ENCODE results near the gene SNX22.
"Not testable (repeated sequence)": the region's sequence is repeated elsewhere in the genome, so short reads cannot be mapped to it uniquely, and the experiment has no call there.

SNX22 gene

GRCh38 chr15:64151727-64152506, at the start of gene SNX22:
Gene SNX22 (plus strand): TSS chr15:64151731. CDS start chr15:64151776, 45 bp downstream.
- FAIRE-seq = no peak

DNA sequence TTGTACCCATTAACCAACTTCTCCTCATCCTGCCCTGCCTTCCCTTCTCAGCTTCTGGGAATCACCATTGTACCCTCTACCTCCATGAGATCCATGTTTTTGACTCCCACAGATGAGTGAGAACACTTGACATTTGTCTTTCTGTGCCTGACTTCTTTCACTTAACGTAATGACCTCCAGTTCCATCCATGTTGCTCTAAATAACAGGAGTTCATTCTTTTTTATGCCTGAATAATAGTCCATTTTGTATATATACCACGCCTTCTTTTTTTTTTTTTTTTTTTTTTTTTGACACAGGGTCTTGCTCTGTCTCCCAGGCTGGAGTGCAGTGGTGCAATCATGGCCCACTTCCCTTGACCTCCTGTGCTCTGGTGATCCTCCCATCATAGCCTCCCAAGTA, 49.0 kb upstream of the SNX22 start:
- FAIRE-seq = no peak

DNA sequence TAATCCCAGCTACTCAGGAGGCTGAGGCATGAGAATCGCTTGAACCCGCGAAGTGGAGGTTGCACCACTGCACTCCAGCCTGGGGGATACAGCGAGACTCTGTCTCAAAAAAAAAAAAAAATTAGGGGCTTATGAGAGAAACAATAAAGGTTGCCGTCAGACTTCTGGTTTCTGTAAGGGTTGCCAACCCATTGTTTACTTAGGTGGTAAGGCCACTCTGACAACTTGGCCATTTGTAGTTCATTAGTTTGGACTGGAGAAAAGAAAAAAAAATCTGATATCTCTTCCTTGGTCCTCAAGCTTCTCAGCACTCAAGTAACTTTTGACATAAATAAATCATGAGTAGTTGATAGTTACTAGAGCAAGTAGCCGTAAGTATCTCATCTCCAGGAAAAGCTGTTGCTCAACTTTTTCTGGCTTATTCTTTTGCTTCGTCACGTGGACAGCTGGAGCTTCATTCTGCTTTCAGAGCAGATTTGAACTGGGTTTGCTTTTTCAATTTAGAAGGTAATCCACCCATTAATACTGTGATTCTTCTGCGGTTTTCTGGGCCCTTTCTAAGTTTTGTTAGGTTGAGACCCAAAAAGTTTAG, 46.3 kb upstream of the SNX22 start:
- no peak for FAIRE-seq

DNA sequence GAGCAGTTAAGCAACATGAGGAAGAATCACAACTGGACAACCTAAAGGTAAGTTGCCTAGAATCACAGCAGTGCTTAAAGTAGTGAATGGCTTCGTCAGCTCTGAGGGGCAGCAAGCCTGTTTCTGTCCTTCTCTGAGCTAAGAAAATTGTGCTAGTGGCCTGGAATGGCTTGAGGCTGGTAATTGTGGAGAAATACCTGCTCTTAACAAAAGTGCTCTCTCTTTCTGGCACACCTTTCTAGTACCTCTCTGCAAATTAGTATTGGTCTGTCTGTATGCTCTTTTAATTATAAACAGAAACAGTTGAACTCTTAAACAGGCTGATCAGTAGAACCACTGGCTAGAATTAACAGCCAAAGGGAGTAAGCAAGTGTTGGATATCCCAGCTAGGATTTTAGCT, 44.2 kb upstream of the SNX22 start:
- FAIRE-seq = no peak

- not testable (repeated sequence) for FAIRE-seq
Observed at GRCh38 chr15:64110108-64110701, 41.3 kb upstream of the SNX22 start.

DNA sequence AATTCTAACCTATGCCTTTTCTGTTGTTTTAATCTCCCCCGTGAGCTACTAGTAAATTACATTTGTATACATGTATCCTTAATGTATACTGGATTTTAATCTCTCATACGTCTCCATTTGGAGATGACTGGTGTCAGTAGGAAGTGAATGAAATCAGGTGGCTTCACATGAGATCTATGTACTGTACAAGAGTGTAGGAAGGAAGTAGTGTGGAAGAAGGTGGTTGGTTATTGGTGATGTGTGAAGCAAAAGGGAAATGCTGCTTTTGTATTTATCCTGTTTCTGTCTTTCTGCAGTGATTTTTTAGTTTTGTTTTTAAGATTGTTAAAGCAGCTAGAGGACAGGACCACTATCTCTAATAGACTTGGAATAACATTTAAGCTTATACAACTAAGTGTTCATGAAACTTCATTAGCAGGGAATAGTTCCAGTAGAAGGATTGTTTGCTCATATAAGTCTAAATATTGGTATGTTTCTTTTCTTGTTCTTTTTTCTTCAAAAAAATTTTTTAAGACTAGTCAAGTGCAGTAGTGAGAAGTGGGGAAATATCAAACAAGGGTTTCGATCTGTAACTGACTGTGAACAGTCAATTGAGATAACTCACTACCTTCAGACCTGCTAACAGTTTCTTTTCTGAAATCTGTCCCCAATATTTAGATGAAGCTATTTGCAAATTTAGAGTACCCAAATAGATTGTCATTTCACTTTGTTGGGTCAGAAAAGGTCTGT, 40.4 kb upstream of the SNX22 start:
- no peak for FAIRE-seq

DNA sequence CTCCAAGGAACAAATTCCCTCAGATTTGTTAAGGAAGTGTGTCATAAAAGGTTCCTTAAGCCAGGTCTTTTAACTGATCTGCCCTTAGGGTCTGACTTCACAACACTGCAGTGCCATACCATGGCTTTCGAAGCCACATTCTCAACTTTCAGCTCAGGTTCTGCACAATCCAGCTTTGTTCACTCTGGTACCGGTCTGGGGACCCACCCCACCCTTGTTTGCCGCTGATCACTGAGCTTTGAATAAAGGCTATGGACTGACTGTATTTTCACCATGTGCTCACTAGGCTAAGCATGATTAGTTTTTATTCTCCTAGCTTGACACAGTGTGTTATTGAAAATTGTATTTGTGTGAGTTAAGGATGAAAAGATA, 39.9 kb upstream of the SNX22 start:
- no peak for FAIRE-seq

GRCh38 chr15:64112073-64112772, 39.3 kb upstream of the SNX22 start:
- FAIRE-seq = no peak

GRCh38 chr15:64112904-64113303, 38.6 kb upstream of the SNX22 start:
- FAIRE-seq = no peak

GRCh38 chr15:64117759-64118487, 33.6 kb upstream of the SNX22 start:
- FAIRE-seq = no peak

DNA sequence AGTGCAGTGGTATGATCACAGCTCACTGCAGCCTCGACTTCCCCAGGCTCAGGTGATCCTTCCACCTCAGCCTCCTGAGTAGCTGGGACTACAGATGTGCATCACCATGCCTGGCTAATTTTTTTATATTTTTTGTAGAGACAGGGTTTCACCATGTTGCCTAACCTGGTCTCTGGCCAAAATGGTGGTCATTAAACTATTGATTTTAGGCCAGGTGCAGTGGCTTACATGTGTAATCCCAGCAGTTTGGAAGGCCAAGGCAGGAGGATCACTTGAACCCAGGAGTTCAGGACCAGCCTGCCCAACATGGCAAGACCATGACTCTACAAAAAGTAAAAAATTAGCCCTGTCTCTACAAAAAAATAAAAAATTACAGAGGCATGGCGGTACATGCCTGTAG, 31.2 kb upstream of the SNX22 start:
- not testable (repeated sequence) for FAIRE-seq

DNA sequence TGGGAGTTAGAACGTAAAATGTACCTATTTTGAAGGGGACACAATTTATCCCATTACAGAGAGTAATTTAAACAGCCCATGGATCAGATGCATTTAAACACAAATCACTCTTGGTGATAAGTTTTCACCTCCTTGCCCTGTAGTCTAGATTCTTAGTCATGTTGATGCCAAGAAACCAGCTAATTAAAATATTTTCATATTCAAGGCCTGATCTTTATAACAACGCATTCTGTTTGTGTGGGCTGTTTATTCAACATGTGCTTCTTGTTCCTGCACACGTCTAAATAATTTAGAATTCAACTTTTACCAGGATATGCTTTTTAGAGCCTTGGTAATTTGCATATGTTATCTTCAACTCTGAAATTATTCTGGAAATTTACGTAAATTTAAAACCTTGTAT, 29.9 kb upstream of the SNX22 start:
- FAIRE-seq = no peak

DNA sequence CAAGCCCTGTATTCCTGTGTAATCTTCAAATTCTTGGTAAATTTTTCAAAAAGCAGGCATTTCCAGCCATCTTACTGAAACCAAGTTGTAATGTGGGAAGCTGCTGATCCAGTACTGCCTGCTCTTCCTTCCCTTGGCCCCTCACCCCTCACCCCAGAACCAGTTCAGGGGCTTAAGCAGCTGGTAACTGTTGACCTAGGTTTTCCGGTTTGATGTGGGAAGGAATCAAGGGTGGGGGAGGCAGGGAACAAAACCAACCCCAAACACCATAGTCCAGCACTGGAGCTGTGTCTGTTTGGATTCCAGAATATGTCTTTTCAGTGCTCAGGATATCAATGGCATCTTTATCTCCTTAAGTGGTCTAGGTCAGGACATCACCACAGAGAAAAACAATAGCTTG, 29.1 kb upstream of the SNX22 start:
- FAIRE-seq = no peak

GRCh38 chr15:64122936-64123351, 28.6 kb upstream of the SNX22 start:
- no peak for FAIRE-seq

GRCh38 chr15:64125978-64126377, 25.6 kb upstream of the SNX22 start:
- no peak for FAIRE-seq

DNA sequence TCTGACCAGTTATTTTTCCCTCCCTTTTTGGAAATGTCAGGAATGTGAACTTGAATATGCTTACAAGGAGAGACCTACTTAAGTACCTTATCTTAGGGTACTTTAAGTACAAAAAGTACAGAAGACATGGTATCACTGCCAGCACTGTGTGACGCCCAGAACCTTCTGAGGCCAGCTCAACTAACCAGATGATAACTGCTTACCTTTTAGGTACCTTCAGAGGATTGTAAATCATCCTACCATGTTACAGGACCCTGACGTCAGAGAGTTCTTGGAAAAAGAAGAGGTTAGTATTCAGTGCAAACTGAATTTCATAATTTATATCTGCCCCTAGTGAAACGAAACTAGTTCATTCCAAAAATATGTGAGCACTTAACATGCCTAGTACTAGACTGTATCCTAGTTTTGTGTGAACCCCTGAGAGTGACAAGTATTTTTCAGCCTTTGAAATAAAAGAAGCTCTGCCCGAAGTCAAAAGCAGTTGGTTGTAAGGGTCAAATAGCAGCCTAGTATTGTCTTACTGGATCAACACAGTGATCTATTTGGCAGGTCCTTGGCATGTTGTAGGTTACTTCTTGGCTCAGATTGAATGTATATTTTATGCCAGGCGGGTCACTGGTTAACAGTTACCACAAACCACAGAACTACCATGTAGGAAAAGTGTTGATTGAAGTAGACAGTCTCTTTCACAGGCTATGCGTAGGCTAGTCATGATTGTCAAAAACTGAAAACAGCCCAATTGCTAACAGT, 23.8 kb upstream of the SNX22 start:
- no peak for FAIRE-seq

- no peak for FAIRE-seq
Observed at GRCh38 chr15:64130159-64130558, 21.4 kb upstream of the SNX22 start.

- no peak for FAIRE-seq
Observed at GRCh38 chr15:64131547-64131946, 20.0 kb upstream of the SNX22 start.

DNA sequence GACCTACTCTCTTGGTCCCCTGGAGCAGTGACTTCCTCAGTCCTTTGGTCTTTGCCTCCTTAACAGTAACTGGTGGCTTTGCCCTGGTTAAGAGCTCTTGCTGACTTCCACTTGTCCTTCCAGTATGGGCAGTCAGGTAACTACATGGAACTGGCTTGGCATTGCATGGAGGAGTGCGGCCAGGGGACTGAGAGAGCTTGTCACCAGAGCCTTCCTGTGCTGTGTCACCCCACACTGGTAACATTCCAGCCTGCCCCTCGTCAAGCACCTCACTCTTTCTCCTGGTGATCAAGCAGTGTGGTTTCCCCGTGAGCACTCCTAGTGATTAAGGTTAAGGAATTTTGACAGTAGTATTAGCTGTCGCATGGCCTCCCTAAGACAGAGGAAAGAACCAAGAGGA, 19.3 kb upstream of the SNX22 start:
- no peak for FAIRE-seq

GRCh38 chr15:64133623-64134344, 17.7 kb upstream of the SNX22 start:
- FAIRE-seq = no peak

GRCh38 chr15:64134345-64134829, 17.1 kb upstream of the SNX22 start:
- FAIRE-seq = no peak
